Measurements from ENCODE around the gene ZNF445.

GRCh38 chr3:44419116-44419922, 58.2 kb downstream of the ZNF445 start:
- TF ChIP-seq CTCF (IDR thresholded peaks at IDR 0.05) (no peak), POLR2A (IDR thresholded peaks at IDR 0.05) (no peak)

Measured in Peyer's patch (tissue), 4 donors.